HEK293 (cell line): Measurements from ENCODE around the gene HSD3B2.

ENCODE experiments used
- CTCF ChIA-PET: fragments of 350-600 bp; formaldehyde crosslinking; extraction: SDS; loops from one replicate; lab custom pipeline; 2021; ENCODE audit warnings: antibody characterized with exemption; lab: Yijun Ruan, JAX
- POLR2A ChIA-PET: fragments of 300-600 bp; formaldehyde crosslinking; extraction: SDS; loops from one replicate; lab custom pipeline; 2020; ENCODE audit warnings: antibody characterized with exemption, inconsistent platforms; lab: Yijun Ruan, JAX
- H3K27ac ChIP-seq: fragments of 200-500 bp; sonication (Bioruptor generic); 2 replicates; pipeline ENCODE4 v1.5.1; 2014; ENCODE audit warnings: low read depth, low read length, control low read depth, inconsistent platforms; ENCODE audit errors: extremely low read depth
- H3K36me3 ChIP-seq, 2 experiments: fragments of 200-500 bp in 1 of 2; sonication (Bioruptor generic) in 1 of 2; 1 replicate in 1 of 2; 2 replicates in 1 of 2; pipeline ENCODE4 v1.5.1; 2014 to 2017; ENCODE audit warnings: inconsistent platforms in 2 of 2, low read length in 2 of 2; ENCODE audit not compliant: control insufficient read depth in 2 of 2, insufficient read depth in 1 of 2
- H3K4me1 ChIP-seq: fragments of 200-500 bp; sonication (Bioruptor generic); 2 replicates; pipeline ENCODE4 v1.5.1; 2014; ENCODE audit warnings: mild to moderate bottlenecking, low read length, inconsistent platforms; ENCODE audit not compliant: control insufficient read depth, insufficient read depth
- H3K4me3 ChIP-seq: 2 replicates; pipeline ENCODE4 v1.5.1; 2011; ENCODE audit warnings: low read depth, mild to moderate bottlenecking, control low read depth, low read length, moderate library complexity
- H3K9me3 ChIP-seq: fragments of 200-500 bp; sonication (Bioruptor generic); 2 replicates; pipeline ENCODE4 v1.5.1; 2014; ENCODE audit warnings: low read depth, low read length, inconsistent platforms; ENCODE audit not compliant: control insufficient read depth, insufficient read depth
- ATF2 ChIP-seq: fragments of 450-650 bp; formaldehyde crosslinking; IDR thresholded peaks from 2 replicates; pipeline ENCODE4 v1.5.1; 2016; ENCODE audit warnings: missing biosample characterization, missing genetic modification characterization, low read depth
- ELK4 ChIP-seq: IDR thresholded peaks from 2 replicates; pipeline ENCODE4 v1.6.1; 2011; ENCODE audit warnings: mild to moderate bottlenecking, low read depth, low read length, borderline replicate concordance
- GLIS1 ChIP-seq: fragments of 450-650 bp; formaldehyde crosslinking; IDR thresholded peaks from 2 replicates; pipeline ENCODE4 v1.5.1; 2016; ENCODE audit warnings: missing biosample characterization, missing genetic modification characterization
- GLIS2 ChIP-seq: fragments of 450-650 bp; formaldehyde crosslinking; IDR thresholded peaks from 2 replicates; pipeline ENCODE4 v1.5.1; 2016; ENCODE audit warnings: missing biosample characterization, missing genetic modification characterization
- KLF1 ChIP-seq: fragments of 450-650 bp; formaldehyde crosslinking; IDR thresholded peaks from 2 replicates; pipeline ENCODE4 v1.5.1; 2016; ENCODE audit warnings: missing biosample characterization, missing genetic modification characterization
- MZF1 ChIP-seq: fragments of 450-650 bp; formaldehyde crosslinking; IDR thresholded peaks from 2 replicates; pipeline ENCODE4 v1.5.1; 2017; ENCODE audit warnings: missing biosample characterization, missing genetic modification characterization, borderline replicate concordance
- WT1 ChIP-seq: fragments of 450-650 bp; formaldehyde crosslinking; IDR thresholded peaks from 2 replicates; pipeline ENCODE4 v1.5.1; 2016; ENCODE audit warnings: missing biosample characterization, missing genetic modification characterization
- YY2 ChIP-seq: fragments of 450-650 bp; formaldehyde crosslinking; IDR thresholded peaks from 2 replicates; pipeline ENCODE4 v1.5.1; 2016; ENCODE audit warnings: missing biosample characterization, missing genetic modification characterization
- ZBTB26 ChIP-seq: fragments of 450-650 bp; formaldehyde crosslinking; optimal IDR thresholded peaks from 2 replicates; pipeline ENCODE3; 2016; ENCODE audit warnings: missing biosample characterization, mild to moderate bottlenecking, missing genetic modification characterization
- ZBTB49 ChIP-seq: fragments of 450-650 bp; formaldehyde crosslinking; IDR thresholded peaks from 2 replicates; pipeline ENCODE4 v1.5.1; 2016; ENCODE audit warnings: missing biosample characterization, missing genetic modification characterization, low read depth
- ZFHX2 ChIP-seq: fragments of 450-650 bp; formaldehyde crosslinking; conservative IDR thresholded peaks from 2 replicates; pipeline ENCODE4 v1.5.1; 2016; ENCODE audit warnings: missing biosample characterization, missing genetic modification characterization
- ZFP41 ChIP-seq: fragments of 450-650 bp; formaldehyde crosslinking; IDR thresholded peaks from 2 replicates; pipeline ENCODE4 v1.5.1; 2016; ENCODE audit warnings: missing biosample characterization, missing genetic modification characterization, borderline replicate concordance
- ZNF248 ChIP-seq: fragments of 450-650 bp; formaldehyde crosslinking; IDR thresholded peaks from 2 replicates; pipeline ENCODE4 v1.5.1; 2017; ENCODE audit warnings: missing biosample characterization, missing genetic modification characterization
- ZNF26 ChIP-seq: fragments of 450-650 bp; formaldehyde crosslinking; IDR thresholded peaks from 2 replicates; pipeline ENCODE4 v1.5.1; 2016; ENCODE audit warnings: missing biosample characterization, missing genetic modification characterization
- ZNF416 ChIP-seq: fragments of 450-650 bp; formaldehyde crosslinking; IDR thresholded peaks from 2 replicates; pipeline ENCODE4 v1.5.1; 2016; ENCODE audit warnings: missing biosample characterization, missing genetic modification characterization
- ZNF426 ChIP-seq: fragments of 450-650 bp; formaldehyde crosslinking; IDR thresholded peaks from 2 replicates; pipeline ENCODE4 v1.5.1; 2017; ENCODE audit warnings: missing biosample characterization, missing genetic modification characterization, mild to moderate bottlenecking, inconsistent platforms, moderate library complexity
- ZNF529 ChIP-seq: fragments of 450-650 bp; formaldehyde crosslinking; IDR thresholded peaks from 2 replicates; pipeline ENCODE4 v1.5.1; 2017; ENCODE audit warnings: missing genetic modification characterization, missing biosample characterization; ENCODE audit not compliant: insufficient replicate concordance
- ZNF623 ChIP-seq: fragments of 450-650 bp; formaldehyde crosslinking; IDR thresholded peaks from 2 replicates; pipeline ENCODE4 v1.5.1; 2016; ENCODE audit warnings: missing biosample characterization, missing genetic modification characterization
- ZNF654 ChIP-seq: fragments of 450-650 bp; formaldehyde crosslinking; IDR thresholded peaks from 2 replicates; pipeline ENCODE4 v1.5.1; 2016; ENCODE audit warnings: low read depth, missing biosample characterization, missing genetic modification characterization
- ZNF670 ChIP-seq: fragments of 450-650 bp; formaldehyde crosslinking; IDR thresholded peaks from 2 replicates; pipeline ENCODE4 v1.5.1; 2016; ENCODE audit warnings: missing biosample characterization, missing genetic modification characterization, low read depth
- ZNF707 ChIP-seq: fragments of 450-650 bp; formaldehyde crosslinking; IDR thresholded peaks from 2 replicates; pipeline ENCODE4 v1.5.1; 2016; ENCODE audit warnings: missing biosample characterization, missing genetic modification characterization
- ZNF76 ChIP-seq: fragments of 450-650 bp; formaldehyde crosslinking; IDR thresholded peaks from 2 replicates; pipeline ENCODE4; 2016; ENCODE audit warnings: low read depth, missing biosample characterization, missing genetic modification characterization, borderline replicate concordance
- ZNF830 ChIP-seq: fragments of 450-650 bp; IDR thresholded peaks from 2 replicates; pipeline ENCODE4 v1.5.0; 2018; ENCODE audit warnings: missing biosample characterization, missing genetic modification characterization, low read depth, mild to moderate bottlenecking, moderate library complexity
- ZSCAN4 ChIP-seq: fragments of 450-650 bp; formaldehyde crosslinking; IDR thresholded peaks from 2 replicates; pipeline ENCODE4 v1.5.1; 2017; ENCODE audit warnings: missing biosample characterization, missing genetic modification characterization
- ZSCAN5A ChIP-seq: fragments of 450-650 bp; formaldehyde crosslinking; IDR thresholded peaks from 2 replicates; pipeline ENCODE4 v1.5.1; 2016; ENCODE audit warnings: missing biosample characterization, missing genetic modification characterization

Gene HSD3B2

GRCh38 chr1:119462964-119463363 lies 48.0 kb downstream of the HSD3B2 start (continued):
- TF ChIP-seq MZF1 (tag by site-specific recombination), result no peak

GRCh38 chr1:119463569-119463968 lies 48.6 kb downstream of the HSD3B2 start:
- no peaks in the 10 kb centered on the region for H3K4me1 ChIP-seq
- H3K36me3 ChIP-seq, result no peaks in the 10 kb centered on the region
- H3K4me3 ChIP-seq, result no peak overlapping the region
- TF ChIP-seq ZBTB49, result no peak
- TF ChIP-seq YY2, result no peak
- no peak for TF ChIP-seq ZSCAN4 (tag by site-specific recombination)
- no peak for TF ChIP-seq ZNF707 (tag by site-specific recombination)
- TF ChIP-seq ZNF426 (tag by site-specific recombination), result no peak
- TF ChIP-seq ZNF623 (tag by site-specific recombination), result no peak
- no peak for TF ChIP-seq ZSCAN5A (tag by site-specific recombination)
- TF ChIP-seq ZNF416 (tag by site-specific recombination), result no peak
- TF ChIP-seq ZBTB26 (tag by site-specific recombination), result no peak
- no peak for TF ChIP-seq ZNF26
- TF ChIP-seq ZNF76 (tag by site-specific recombination), result no peak
- TF ChIP-seq GLIS2, result no peak
- TF ChIP-seq ELK4, result no peak
- TF ChIP-seq KLF1 (tag by site-specific recombination), result no peak
- no peaks in the 10 kb centered on the region for H3K9me3 ChIP-seq
- no peak overlapping the region for H3K27ac ChIP-seq
- ChIA-PET CTCF (interaction anchor here (1.2 kb wide), 1 partner anchor 11 kb away, joined by 3 read pairs; no protein-coding TSS in a partner anchor), POLR2A (no interaction called here)

GRCh38 chr1:119466445-119466844 lies 51.5 kb downstream of the HSD3B2 start:
- POLR2A ChIA-PET, result no interaction called here
- Histone ChIP-seq H3K4me1 (no peaks in the 10 kb centered on the region), H3K27ac (no peak overlapping the region), H3K4me3 (no peak overlapping the region), H3K36me3 (no peaks in the 10 kb centered on the region), H3K9me3 (no peaks in the 10 kb centered on the region)
- CTCF ChIA-PET, result interaction anchor here (0.8 to 2.1 kb wide), 4 partner anchors 78 to 399 kb away, joined by 3 to 8 read pairs (median 3); no protein-coding TSS in a partner anchor
- no peak for TF ChIP-seq GLIS1 (tag by site-specific recombination)
- no peak for TF ChIP-seq ZFHX2 (tag by site-specific recombination)
- TF ChIP-seq ZNF670, result no peak
- no peak for TF ChIP-seq WT1
- TF ChIP-seq ATF2, result no peak
- no peak for TF ChIP-seq ZFP41 (tag by site-specific recombination)
- no peak for TF ChIP-seq ZNF248
- TF ChIP-seq ZNF830, result no peak
- no peak for TF ChIP-seq ZNF529
- no peak for TF ChIP-seq ZNF654
